A673 (cell line): ENCODE data around the gene KLF7.

Experiments
- EZH2 ChIP-seq: fragments of 200-600 bp; sonication (generic); IDR thresholded peaks from 2 replicates; pipeline ENCODE4 v1.6.1; 2017; ENCODE audit warnings: borderline replicate concordance, low read depth, mild to moderate bottlenecking, mixed read lengths, antibody characterized with exemption, low read length; ENCODE audit not compliant: poor library complexity, severe bottlenecking
- TF ChIP-seq, protein P1 (sequence below): fragments of 300-800, 200-600 bp; sonication (generic); conservative IDR thresholded peaks from 2 replicates; pipeline ENCODE4 v1.5.1; 2017; ENCODE audit warnings: low read depth, mild to moderate bottlenecking, antibody characterized with exemption, low read length, moderate library complexity, mixed read lengths

GRCh38 chr2:207181526-207182274, 16.0 kb upstream of the KLF7 start:
- TF ChIP-seq, protein P1, sequence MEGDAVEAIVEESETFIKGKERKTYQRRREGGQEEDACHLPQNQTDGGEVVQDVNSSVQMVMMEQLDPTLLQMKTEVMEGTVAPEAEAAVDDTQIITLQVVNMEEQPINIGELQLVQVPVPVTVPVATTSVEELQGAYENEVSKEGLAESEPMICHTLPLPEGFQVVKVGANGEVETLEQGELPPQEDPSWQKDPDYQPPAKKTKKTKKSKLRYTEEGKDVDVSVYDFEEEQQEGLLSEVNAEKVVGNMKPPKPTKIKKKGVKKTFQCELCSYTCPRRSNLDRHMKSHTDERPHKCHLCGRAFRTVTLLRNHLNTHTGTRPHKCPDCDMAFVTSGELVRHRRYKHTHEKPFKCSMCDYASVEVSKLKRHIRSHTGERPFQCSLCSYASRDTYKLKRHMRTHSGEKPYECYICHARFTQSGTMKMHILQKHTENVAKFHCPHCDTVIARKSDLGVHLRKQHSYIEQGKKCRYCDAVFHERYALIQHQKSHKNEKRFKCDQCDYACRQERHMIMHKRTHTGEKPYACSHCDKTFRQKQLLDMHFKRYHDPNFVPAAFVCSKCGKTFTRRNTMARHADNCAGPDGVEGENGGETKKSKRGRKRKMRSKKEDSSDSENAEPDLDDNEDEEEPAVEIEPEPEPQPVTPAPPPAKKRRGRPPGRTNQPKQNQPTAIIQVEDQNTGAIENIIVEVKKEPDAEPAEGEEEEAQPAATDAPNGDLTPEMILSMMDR: no peak
- TF ChIP-seq EZH2: no peak
